WTC11 (cell line): ENCODE measurements around the gene CRTC2. TPM values are rescaled to one million over a fixed set of nuclear protein-coding genes. Genes with fewer than 3 reads are reported as not detected.

Experiments used
- ATAC-seq: fragments of 200-7000 bp; cut with Tn5 transposase; 2 replicates; pipeline ENCODE4 v1.10.0; 2021; ENCODE audit warnings: mild to moderate bottlenecking, moderate library complexity
- CTCF ChIA-PET: fragments of 300-600 bp; sonication (Branson Sonifier 250); formaldehyde crosslinking; loops from one replicate; lab custom pipeline; 2021; ENCODE audit warnings: antibody characterized with exemption; lab: Charles Lee
- POLR2A ChIA-PET: fragments of 350-600 bp; sonication (Branson Sonifier 250); formaldehyde crosslinking; loops from one replicate; lab custom pipeline; 2021; ENCODE audit warnings: antibody characterized with exemption; lab: Charles Lee
- DNase-seq: peaks from one replicate; pipeline ENCODE4 v3.0.0; 2021; ENCODE audit warnings: low spot score
- H3K27ac Mint-ChIP-seq: 2 replicates; pipeline ENCODE4 v1.8.0; 2021; ENCODE audit warnings: mixed read lengths
- H3K27me3 Mint-ChIP-seq: 2 replicates; pipeline ENCODE4 v1.8.0; 2021; ENCODE audit warnings: low read depth, mild to moderate bottlenecking, moderate library complexity, mixed read lengths
- H3K36me3 Mint-ChIP-seq: 2 replicates; pipeline ENCODE4 v1.8.0; 2021; ENCODE audit warnings: mixed read lengths
- H3K4me1 Mint-ChIP-seq: 2 replicates; pipeline ENCODE4 v1.8.0; 2022; ENCODE audit warnings: mixed read lengths
- H3K4me3 Mint-ChIP-seq: 2 replicates; pipeline ENCODE4 v1.8.0; 2021; ENCODE audit warnings: mild to moderate bottlenecking, moderate library complexity, mixed read lengths
- H3K9me3 Mint-ChIP-seq: 2 replicates; pipeline ENCODE4 v1.8.0; 2021; ENCODE audit warnings: mixed read lengths
- AFF4 ChIP-seq: sonication (generic); formaldehyde crosslinking; IDR thresholded peaks from 2 replicates; pipeline ENCODE4 v1.8.1; 2023; ENCODE audit warnings: mild to moderate bottlenecking, missing genetic modification reagents, borderline replicate concordance
- CBFB ChIP-seq: sonication (generic); formaldehyde crosslinking; IDR thresholded peaks from 2 replicates; pipeline ENCODE4 v1.8.1; 2022; ENCODE audit warnings: mild to moderate bottlenecking, low read depth, missing genetic modification reagents
- FOXJ3 ChIP-seq: sonication (generic); formaldehyde crosslinking; IDR thresholded peaks from 2 replicates; pipeline ENCODE4 v1.9.0; 2021; ENCODE audit warnings: missing genetic modification reagents, mild to moderate bottlenecking, borderline replicate concordance
- GRHL2 ChIP-seq: fragments of 250-450 bp; sonication (Bioruptor Pico); IDR thresholded peaks from 2 replicates; pipeline ENCODE4 v1.8.0; 2022; ENCODE audit warnings: mild to moderate bottlenecking, moderate library complexity; ENCODE audit not compliant: insufficient replicate concordance, severe bottlenecking
- GTF2I ChIP-seq: fragments of 250-450 bp; sonication (Bioruptor Pico); conservative IDR thresholded peaks from 2 replicates; pipeline ENCODE4 v1.4.0; 2021; ENCODE audit warnings: mild to moderate bottlenecking
- IRF1 ChIP-seq: sonication (generic); formaldehyde crosslinking; IDR thresholded peaks from 2 replicates; pipeline ENCODE4 v1.8.0; 2023; ENCODE audit warnings: missing genetic modification reagents
- KAT7 ChIP-seq: sonication (generic); formaldehyde crosslinking; IDR thresholded peaks from 2 replicates; pipeline ENCODE4 v1.8.1; 2023; ENCODE audit warnings: missing genetic modification reagents, mild to moderate bottlenecking, borderline replicate concordance
- NFYB ChIP-seq: sonication (generic); formaldehyde crosslinking; conservative IDR thresholded peaks from 2 replicates; pipeline ENCODE4 v1.8.0; 2022; ENCODE audit warnings: low read depth, missing genetic modification reagents
- SMAD4 ChIP-seq: sonication (generic); formaldehyde crosslinking; IDR thresholded peaks from 2 replicates; pipeline ENCODE4 v1.8.0; 2022; ENCODE audit warnings: mild to moderate bottlenecking, missing genetic modification reagents
- STAT6 ChIP-seq: sonication (generic); formaldehyde crosslinking; conservative IDR thresholded peaks from 2 replicates; pipeline ENCODE4 v1.8.1; 2023; ENCODE audit warnings: mild to moderate bottlenecking, low read depth, missing genetic modification reagents, moderate library complexity
- ZBTB21 ChIP-seq: sonication (generic); formaldehyde crosslinking; IDR thresholded peaks from 2 replicates; pipeline ENCODE4 v1.8.1; 2023; ENCODE audit warnings: mild to moderate bottlenecking, missing genetic modification reagents, borderline replicate concordance
- ZNF121 ChIP-seq: sonication (generic); formaldehyde crosslinking; IDR thresholded peaks from 2 replicates; pipeline ENCODE4 v1.8.0; 2023; ENCODE audit warnings: missing genetic modification reagents
- ZNF263 ChIP-seq: sonication (generic); formaldehyde crosslinking; IDR thresholded peaks from 2 replicates; pipeline ENCODE4 v1.8.1; 2022; ENCODE audit warnings: low read depth, mild to moderate bottlenecking, moderate library complexity, missing genetic modification reagents
- ZNF532 ChIP-seq: fragments of 250-450 bp; sonication (Bioruptor Pico); IDR thresholded peaks from 2 replicates; pipeline ENCODE4 v1.9.0; 2021; ENCODE audit warnings: mild to moderate bottlenecking, borderline replicate concordance
- total RNA-seq: library from RNA; stranded (reverse); gene quantifications from 3 replicates; pipeline ENCODE4 v1.2.3, GENCODE V29; 2021
- TF ChIP-seq, protein P1 (sequence below): sonication (generic); formaldehyde crosslinking; IDR thresholded peaks from 2 replicates; pipeline ENCODE4 v1.8.0; 2022; ENCODE audit warnings: mild to moderate bottlenecking, missing genetic modification reagents
- TF ChIP-seq, protein P2 (sequence below): sonication (generic); formaldehyde crosslinking; IDR thresholded peaks from 2 replicates; pipeline ENCODE4 v1.8.0; 2022; ENCODE audit warnings: mild to moderate bottlenecking, missing genetic modification reagents
- TF ChIP-seq, protein P3 (sequence below): sonication (generic); formaldehyde crosslinking; IDR thresholded peaks from 2 replicates; pipeline ENCODE4 v1.8.1; 2022; ENCODE audit warnings: low read depth, mild to moderate bottlenecking, moderate library complexity, missing genetic modification reagents, borderline replicate concordance
- TF ChIP-seq, protein P4 (sequence below): sonication (generic); formaldehyde crosslinking; IDR thresholded peaks from 2 replicates; pipeline ENCODE4 v1.8.0; 2022; ENCODE audit warnings: missing genetic modification reagents

The CRTC2 gene
- total RNA-seq, 1 experiment from 2014 or later, result 43.7 TPM

GRCh38 chr1:153939476-153939875 is 18.9 kb downstream of the CRTC2 start:
- ATAC-seq, result no peak
- TF ChIP-seq CBFB (CRISPR knock-in tag) (no peak), FOXJ3 (no peak), ZBTB21 (CRISPR knock-in tag) (no peak), NFYB (no peak), SMAD4 (no peak), ZNF263 (no peak), AFF4 (no peak), STAT6 (CRISPR knock-in tag) (no peak), KAT7 (CRISPR knock-in tag) (no peak), ZNF121 (CRISPR knock-in tag) (no peak), GRHL2 (CRISPR knock-in tag) (no peak), ZNF532 (CRISPR knock-in tag) (no peak), GTF2I (CRISPR knock-in tag) (no peak), IRF1 (CRISPR knock-in tag) (no peak)
- TF ChIP-seq, protein P1, sequence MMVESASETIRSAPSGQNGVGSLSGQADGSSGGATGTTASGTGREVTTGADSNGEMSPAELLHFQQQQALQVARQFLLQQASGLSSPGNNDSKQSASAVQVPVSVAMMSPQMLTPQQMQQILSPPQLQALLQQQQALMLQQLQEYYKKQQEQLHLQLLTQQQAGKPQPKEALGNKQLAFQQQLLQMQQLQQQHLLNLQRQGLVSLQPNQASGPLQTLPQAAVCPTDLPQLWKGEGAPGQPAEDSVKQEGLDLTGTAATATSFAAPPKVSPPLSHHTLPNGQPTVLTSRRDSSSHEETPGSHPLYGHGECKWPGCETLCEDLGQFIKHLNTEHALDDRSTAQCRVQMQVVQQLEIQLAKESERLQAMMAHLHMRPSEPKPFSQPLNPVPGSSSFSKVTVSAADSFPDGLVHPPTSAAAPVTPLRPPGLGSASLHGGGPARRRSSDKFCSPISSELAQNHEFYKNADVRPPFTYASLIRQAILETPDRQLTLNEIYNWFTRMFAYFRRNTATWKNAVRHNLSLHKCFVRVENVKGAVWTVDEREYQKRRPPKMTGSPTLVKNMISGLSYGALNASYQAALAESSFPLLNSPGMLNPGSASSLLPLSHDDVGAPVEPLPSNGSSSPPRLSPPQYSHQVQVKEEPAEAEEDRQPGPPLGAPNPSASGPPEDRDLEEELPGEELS (CRISPR knock-in tag), result no peak
- TF ChIP-seq, protein P2, sequence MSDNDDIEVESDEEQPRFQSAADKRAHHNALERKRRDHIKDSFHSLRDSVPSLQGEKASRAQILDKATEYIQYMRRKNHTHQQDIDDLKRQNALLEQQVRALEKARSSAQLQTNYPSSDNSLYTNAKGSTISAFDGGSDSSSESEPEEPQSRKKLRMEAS, result no peak
- TF ChIP-seq, protein P3, sequence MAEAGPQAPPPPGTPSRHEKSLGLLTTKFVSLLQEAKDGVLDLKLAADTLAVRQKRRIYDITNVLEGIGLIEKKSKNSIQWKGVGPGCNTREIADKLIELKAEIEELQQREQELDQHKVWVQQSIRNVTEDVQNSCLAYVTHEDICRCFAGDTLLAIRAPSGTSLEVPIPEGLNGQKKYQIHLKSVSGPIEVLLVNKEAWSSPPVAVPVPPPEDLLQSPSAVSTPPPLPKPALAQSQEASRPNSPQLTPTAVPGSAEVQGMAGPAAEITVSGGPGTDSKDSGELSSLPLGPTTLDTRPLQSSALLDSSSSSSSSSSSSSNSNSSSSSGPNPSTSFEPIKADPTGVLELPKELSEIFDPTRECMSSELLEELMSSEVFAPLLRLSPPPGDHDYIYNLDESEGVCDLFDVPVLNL (CRISPR knock-in tag), result no peak
- TF ChIP-seq, protein P4, sequence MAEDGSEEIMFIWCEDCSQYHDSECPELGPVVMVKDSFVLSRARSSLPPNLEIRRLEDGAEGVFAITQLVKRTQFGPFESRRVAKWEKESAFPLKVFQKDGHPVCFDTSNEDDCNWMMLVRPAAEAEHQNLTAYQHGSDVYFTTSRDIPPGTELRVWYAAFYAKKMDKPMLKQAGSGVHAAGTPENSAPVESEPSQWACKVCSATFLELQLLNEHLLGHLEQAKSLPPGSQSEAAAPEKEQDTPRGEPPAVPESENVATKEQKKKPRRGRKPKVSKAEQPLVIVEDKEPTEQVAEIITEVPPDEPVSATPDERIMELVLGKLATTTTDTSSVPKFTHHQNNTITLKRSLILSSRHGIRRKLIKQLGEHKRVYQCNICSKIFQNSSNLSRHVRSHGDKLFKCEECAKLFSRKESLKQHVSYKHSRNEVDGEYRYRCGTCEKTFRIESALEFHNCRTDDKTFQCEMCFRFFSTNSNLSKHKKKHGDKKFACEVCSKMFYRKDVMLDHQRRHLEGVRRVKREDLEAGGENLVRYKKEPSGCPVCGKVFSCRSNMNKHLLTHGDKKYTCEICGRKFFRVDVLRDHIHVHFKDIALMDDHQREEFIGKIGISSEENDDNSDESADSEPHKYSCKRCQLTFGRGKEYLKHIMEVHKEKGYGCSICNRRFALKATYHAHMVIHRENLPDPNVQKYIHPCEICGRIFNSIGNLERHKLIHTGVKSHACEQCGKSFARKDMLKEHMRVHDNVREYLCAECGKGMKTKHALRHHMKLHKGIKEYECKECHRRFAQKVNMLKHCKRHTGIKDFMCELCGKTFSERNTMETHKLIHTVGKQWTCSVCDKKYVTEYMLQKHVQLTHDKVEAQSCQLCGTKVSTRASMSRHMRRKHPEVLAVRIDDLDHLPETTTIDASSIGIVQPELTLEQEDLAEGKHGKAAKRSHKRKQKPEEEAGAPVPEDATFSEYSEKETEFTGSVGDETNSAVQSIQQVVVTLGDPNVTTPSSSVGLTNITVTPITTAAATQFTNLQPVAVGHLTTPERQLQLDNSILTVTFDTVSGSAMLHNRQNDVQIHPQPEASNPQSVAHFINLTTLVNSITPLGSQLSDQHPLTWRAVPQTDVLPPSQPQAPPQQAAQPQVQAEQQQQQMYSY (CRISPR knock-in tag), result no peak

More at GRCh38 chr1:153939476-153939875, 18.9 kb downstream of the CRTC2 start:
- CTCF ChIA-PET, result no interaction called here
- POLR2A ChIA-PET, result interaction anchor here (0.6 kb wide), 1 partner anchor 24 kb away, joined by 3 read pairs; the partner anchor contains the start of gene SLC39A1
- no peaks in the 10 kb centered on the region for H3K9me3 Mint-ChIP-seq
- DNase-seq, result no peak
- H3K4me3 Mint-ChIP-seq, result no peak overlapping the region
- H3K27me3 Mint-ChIP-seq, result no peaks in the 10 kb centered on the region
- peaks cover 2% of the 10 kb centered on the region; the same call in 1 of the 2 replicates for H3K4me1 Mint-ChIP-seq
- H3K27ac Mint-ChIP-seq, result no peak overlapping the region
- H3K36me3 Mint-ChIP-seq, result peaks cover 49% of the 10 kb centered on the region
